HCT116 (cell line): ENCODE results near the gene DMAC1. TPM values are rescaled to one million over a fixed set of nuclear protein-coding genes. Genes with fewer than 3 reads are reported as not detected.
A peak's percentile ranks its signal among the peaks of the same experiment; 100 is the strongest.

Source experiments
- ATAC-seq: fragments of 200-7000 bp; cut with Tn5 transposase; 2 replicates; pipeline ENCODE4 v1.9.1; 2020; ENCODE audit warnings: mild to moderate bottlenecking, moderate library complexity
- BruUV-seq: library from RNA; stranded (reverse); fragments of 400-500 nt; replicated peaks from 2 replicates; lab custom pipeline; 2021; lab: Mats Ljungman, UMichigan
- CTCF ChIA-PET: fragments of 300-600 bp; sonication (Branson Sonifier 250); formaldehyde crosslinking; loops from one replicate; lab custom pipeline; 2021; ENCODE audit warnings: antibody characterized with exemption; lab: Charles Lee
- POLR2A ChIA-PET: fragments of 300-600, 350-600 bp; sonication (Branson Sonifier 250); formaldehyde crosslinking; loops from one replicate; lab custom pipeline; 2021; ENCODE audit warnings: antibody characterized with exemption; lab: Charles Lee
- RAD21 ChIA-PET, 2 experiments: fragments of 300-600 bp; sonication (Branson Sonifier 250); formaldehyde crosslinking; loops; one replicate each; lab custom pipeline; 2023; ENCODE audit warnings: low total read pairs in 2 of 2; ENCODE audit not compliant: uncharacterized antibody in 2 of 2, unreplicated experiment in 2 of 2, low non-redundant PET in 1 of 2; lab: Charles Lee
- DNase-seq: peaks from one replicate; pipeline ENCODE4 v3.0.0-alpha.2; 2010; ENCODE audit warnings: low read depth, low spot score
- H2AFZ ChIP-seq: fragments of 200-600 bp; shearing (Covaris generic), sonication (generic); 2 replicates; pipeline ENCODE4 v1.6.1; 2017; ENCODE audit warnings: low read depth, mixed run types, mixed read lengths, antibody characterized with exemption, low read length; ENCODE audit not compliant: poor library complexity, severe bottlenecking
- H3K27ac ChIP-seq: 2 replicates; pipeline ENCODE4 v1.5.1; 2012; ENCODE audit warnings: low read depth, low read length
- H3K27me3 ChIP-seq: fragments of 200-600 bp; sonication (generic); 2 replicates; pipeline ENCODE4 v1.6.1; 2016; ENCODE audit warnings: mixed run types, low read length, mixed read lengths; ENCODE audit not compliant: insufficient read depth
- H3K36me3 ChIP-seq, 2 experiments: fragments of 200-500 bp in 1 of 2; fragments of 200-600 bp in 1 of 2; sonication (Bioruptor generic) in 1 of 2; sonication (generic) in 1 of 2; 2 replicates each; pipeline versions ENCODE4 v1.5.1 to v1.6.1; 2014 to 2016; ENCODE audit warnings: low read length in 2 of 2, inconsistent platforms in 1 of 2, mixed read lengths in 1 of 2, mixed run types in 1 of 2; ENCODE audit not compliant: insufficient read depth in 2 of 2, control insufficient read depth in 1 of 2
- H3K4me1 ChIP-seq, 2 experiments: fragments of 200-600 bp in 1 of 2; sonication (generic) in 1 of 2; 2 replicates each; pipeline versions ENCODE4 v1.5.1 to v1.6.1; 2012 to 2017; ENCODE audit warnings: low read length in 2 of 2, inconsistent platforms in 1 of 2, mild to moderate bottlenecking in 1 of 2, mixed read lengths in 1 of 2, mixed run types in 1 of 2, moderate library complexity in 1 of 2; ENCODE audit not compliant: insufficient read depth in 2 of 2, control insufficient read depth in 1 of 2
- H3K4me2 ChIP-seq: fragments of 200-600 bp; sonication (generic); 2 replicates; pipeline ENCODE4 v1.6.1; 2017; ENCODE audit warnings: mixed run types, low read length, mixed read lengths
- H3K4me3 ChIP-seq, 2 experiments: fragments of 200-600 bp in 1 of 2; sonication (generic) in 1 of 2; replicated peaks in 1 of 2; 2 replicates each; pipeline ENCODE4 v1.5.1; 2011 to 2016; ENCODE audit warnings: low read length in 2 of 2, control low read depth in 1 of 2, low read depth in 1 of 2, mild to moderate bottlenecking in 1 of 2, mixed read lengths in 1 of 2, mixed run types in 1 of 2
- H3K79me2 ChIP-seq: fragments of 200-600 bp; sonication (generic); 2 replicates; pipeline ENCODE4 v1.6.1; 2017; ENCODE audit warnings: mild to moderate bottlenecking, mixed run types, low read length, moderate library complexity, mixed read lengths; ENCODE audit not compliant: insufficient read depth
- H3K9ac ChIP-seq: fragments of 200-600 bp; sonication (generic); 2 replicates; pipeline ENCODE4 v1.6.1; 2016; ENCODE audit warnings: low read length, mixed read lengths
- H3K9me2 ChIP-seq: fragments of 200-600 bp; sonication (generic), shearing (Covaris generic); 2 replicates; pipeline ENCODE4 v1.6.1; 2017; ENCODE audit warnings: mixed run types, mild to moderate bottlenecking, moderate library complexity; ENCODE audit not compliant: insufficient read depth
- H3K9me3 ChIP-seq, 2 experiments: fragments of 200-500 bp in 1 of 2; fragments of 200-600 bp in 1 of 2; sonication (Bioruptor generic) in 1 of 2; sonication (generic) in 1 of 2; 2 replicates each; pipeline ENCODE4 v1.6.1; 2014 to 2017; ENCODE audit warnings: low read length in 2 of 2, mixed read lengths in 2 of 2, inconsistent platforms in 1 of 2, low read depth in 1 of 2, mild to moderate bottlenecking in 1 of 2, mixed run types in 1 of 2, moderate library complexity in 1 of 2; ENCODE audit not compliant: control insufficient read depth in 1 of 2, insufficient read depth in 1 of 2
- H4K20me1 ChIP-seq: fragments of 200-600 bp; sonication (generic), shearing (Covaris generic); 2 replicates; pipeline ENCODE4 v1.6.1; 2017; ENCODE audit warnings: mixed run types, mild to moderate bottlenecking, moderate library complexity; ENCODE audit not compliant: insufficient read depth
- ATF3 ChIP-seq: IDR thresholded peaks from 2 replicates; pipeline ENCODE4 v1.6.1; 2012
- CBX3 ChIP-seq: IDR thresholded peaks from 2 replicates; pipeline ENCODE4 v1.6.1; 2012; ENCODE audit warnings: low read depth
- CEBPB ChIP-seq: IDR thresholded peaks from 2 replicates; pipeline ENCODE4 v1.6.1; 2012; ENCODE audit warnings: low read depth
- EGR1 ChIP-seq: IDR thresholded peaks from 2 replicates; pipeline ENCODE4 v1.6.1; 2012; ENCODE audit warnings: low read depth
- EZH2 ChIP-seq: fragments of 200-600 bp; sonication (generic); IDR thresholded peaks from 2 replicates; pipeline ENCODE4 v1.6.1; 2017; ENCODE audit warnings: antibody characterized with exemption, mixed run types
- EZH2phosphoT487 ChIP-seq: fragments of 200-600 bp; IDR thresholded peaks from 2 replicates; pipeline ENCODE4 v1.6.1; 2018; ENCODE audit warnings: antibody characterized with exemption, borderline replicate concordance
- JUND ChIP-seq: IDR thresholded peaks from 2 replicates; pipeline ENCODE4 v1.6.1; 2012
- POLR2A ChIP-seq: IDR thresholded peaks from 2 replicates; pipeline ENCODE4 v1.7.0; 2011; ENCODE audit warnings: borderline replicate concordance; ENCODE audit not compliant: insufficient read depth, insufficient read length; ENCODE audit errors: extremely low read depth
- POLR2AphosphoS5 ChIP-seq: IDR thresholded peaks from 2 replicates; pipeline ENCODE4 v1.6.1; 2011; ENCODE audit warnings: mild to moderate bottlenecking, low read depth, low read length, moderate library complexity
- RAD21 ChIP-seq: IDR thresholded peaks from 2 replicates; pipeline ENCODE4 v1.6.1; 2012; ENCODE audit warnings: low read depth, mild to moderate bottlenecking
- SIN3A ChIP-seq: IDR thresholded peaks from 2 replicates; pipeline ENCODE4 v1.6.1; 2012; ENCODE audit warnings: low read depth
- SP1 ChIP-seq: IDR thresholded peaks from 2 replicates; pipeline ENCODE4 v1.6.1; 2012; ENCODE audit warnings: low read depth
- SRF ChIP-seq: IDR thresholded peaks from 2 replicates; pipeline ENCODE4 v1.6.1; 2012; ENCODE audit warnings: low read depth
- YY1 ChIP-seq: IDR thresholded peaks from 2 replicates; pipeline ENCODE4 v1.6.1; 2011; ENCODE audit warnings: low read length, low read depth, moderate library complexity, mild to moderate bottlenecking; ENCODE audit not compliant: insufficient replicate concordance; ENCODE audit errors: extremely low read depth
- ZFX ChIP-seq: fragments of 450-650 bp; IDR thresholded peaks from 2 replicates; pipeline ENCODE4 v1.6.1; 2017
- ZNF274 ChIP-seq: fragments of 200-500 bp; sonication (Bioruptor generic); IDR thresholded peaks from 2 replicates; pipeline ENCODE4 v1.6.1; 2014; ENCODE audit warnings: mild to moderate bottlenecking, low read depth, low read length, inconsistent platforms
- intact Hi-C: fragments of 100-400 bp; cut with micrococcal nuclease; formaldehyde crosslinking; loops from 2 replicates; pipeline ENCODE4 v1.10.0; 2022
- total RNA-seq: library from RNA; stranded (reverse); gene quantifications from one replicate; pipeline ENCODE4 v1.2.1, GENCODE V29; 2021; ENCODE audit not compliant: unreplicated experiment
- TF ChIP-seq, protein P1 (sequence below), 3 experiments: fragments of 200-600 bp in 1 of 3; sonication (generic) in 1 of 3; IDR thresholded peaks in 2 of 3; conservative IDR thresholded peaks in 1 of 3; 2 replicates each; pipeline ENCODE4 v1.5.1; 2012 to 2017; ENCODE audit warnings: low read depth in 2 of 3, low read length in 2 of 3, antibody characterized with exemption in 1 of 3, borderline replicate concordance in 1 of 3, control low read depth in 1 of 3, mild to moderate bottlenecking in 1 of 3, mixed read lengths in 1 of 3, mixed run types in 1 of 3, moderate library complexity in 1 of 3; ENCODE audit not compliant: insufficient read depth in 1 of 3
- TF ChIP-seq, protein P2 (sequence below): IDR thresholded peaks from 2 replicates; pipeline ENCODE4 v1.6.1; 2012
- TF ChIP-seq, protein P3 (sequence below): IDR thresholded peaks from 2 replicates; pipeline ENCODE4 v1.6.1; 2011; ENCODE audit warnings: mild to moderate bottlenecking, low read length, moderate library complexity; ENCODE audit not compliant: insufficient replicate concordance; ENCODE audit errors: extremely low read depth

The DMAC1 gene
- total RNA-seq, 1 experiment from 2014 or later: 39.1 TPM

DNA sequence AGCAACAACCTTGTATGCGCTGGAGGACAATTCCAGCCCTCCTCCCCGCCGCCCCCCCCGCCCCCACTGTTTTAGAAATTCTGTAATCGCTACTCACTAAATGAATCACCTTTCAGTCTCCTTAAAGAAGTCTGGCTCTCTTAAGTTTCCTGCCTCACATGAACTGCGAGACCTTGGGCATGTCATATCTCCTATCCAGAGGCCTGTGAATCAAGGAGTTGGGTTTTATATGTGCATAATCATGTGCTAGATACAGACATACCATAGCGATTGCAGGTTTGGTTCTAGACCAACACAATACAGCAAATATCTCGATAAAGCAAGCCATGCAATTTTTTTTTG is 337 bp upstream of the DMAC1 start:
- peak overlapping the region; percentile 68 to 72 for H3K4me3 ChIP-seq
- ChIA-PET POLR2A (no interaction called here), RAD21 (no interaction called here), CTCF (no interaction called here)
- H3K9ac ChIP-seq: peak overlapping the region; percentile 80
- H3K9me2 ChIP-seq: no peaks in the 10 kb centered on the region
- intact Hi-C loops: no loop called here
- peaks cover 3 to 5% of the 10 kb centered on the region in 2 experiments; a peak in 2 of 4 replicates for H3K36me3 ChIP-seq
- H2AFZ ChIP-seq: peak overlapping the region; percentile 80
- no TSS peak for BruUV-seq
- peak overlapping the region; percentile 81 for H3K4me2 ChIP-seq
- peaks cover 15% of the 10 kb centered on the region for H3K79me2 ChIP-seq
- H3K4me1 ChIP-seq: peaks cover 4 to 10% of the 10 kb centered on the region in 2 experiments; a peak in 1 of 4 replicates
- DNase-seq (no peak), ATAC-seq (peak; percentile 48)
- H3K27ac ChIP-seq: peak overlapping the region; percentile 88; the same call in 1 of the 2 replicates
- TF ChIP-seq ATF3 (no peak), JUND (no peak), ZFX (no peak), EZH2phosphoT487 (no peak), ZNF274 (no peak), RAD21 (no peak), CBX3 (no peak), SP1 (no peak), SIN3A (no peak), YY1 (no peak), SRF (no peak), EZH2 (no peak), EGR1 (no peak), CEBPB (no peak), POLR2AphosphoS5 (no peak), POLR2A (no peak)
- TF ChIP-seq, protein P1, sequence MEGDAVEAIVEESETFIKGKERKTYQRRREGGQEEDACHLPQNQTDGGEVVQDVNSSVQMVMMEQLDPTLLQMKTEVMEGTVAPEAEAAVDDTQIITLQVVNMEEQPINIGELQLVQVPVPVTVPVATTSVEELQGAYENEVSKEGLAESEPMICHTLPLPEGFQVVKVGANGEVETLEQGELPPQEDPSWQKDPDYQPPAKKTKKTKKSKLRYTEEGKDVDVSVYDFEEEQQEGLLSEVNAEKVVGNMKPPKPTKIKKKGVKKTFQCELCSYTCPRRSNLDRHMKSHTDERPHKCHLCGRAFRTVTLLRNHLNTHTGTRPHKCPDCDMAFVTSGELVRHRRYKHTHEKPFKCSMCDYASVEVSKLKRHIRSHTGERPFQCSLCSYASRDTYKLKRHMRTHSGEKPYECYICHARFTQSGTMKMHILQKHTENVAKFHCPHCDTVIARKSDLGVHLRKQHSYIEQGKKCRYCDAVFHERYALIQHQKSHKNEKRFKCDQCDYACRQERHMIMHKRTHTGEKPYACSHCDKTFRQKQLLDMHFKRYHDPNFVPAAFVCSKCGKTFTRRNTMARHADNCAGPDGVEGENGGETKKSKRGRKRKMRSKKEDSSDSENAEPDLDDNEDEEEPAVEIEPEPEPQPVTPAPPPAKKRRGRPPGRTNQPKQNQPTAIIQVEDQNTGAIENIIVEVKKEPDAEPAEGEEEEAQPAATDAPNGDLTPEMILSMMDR (IDR thresholded peaks at IDR 0.05 in 2 of 3, conservative IDR thresholded peaks at IDR 0.05 in 1 of 3; ENCODE audit: borderline replicate concordance in 1 of 3, insufficient read depth in 1 of 3, low read depth in 2 of 3, low read length in 2 of 3): no peak
- TF ChIP-seq, protein P2, sequence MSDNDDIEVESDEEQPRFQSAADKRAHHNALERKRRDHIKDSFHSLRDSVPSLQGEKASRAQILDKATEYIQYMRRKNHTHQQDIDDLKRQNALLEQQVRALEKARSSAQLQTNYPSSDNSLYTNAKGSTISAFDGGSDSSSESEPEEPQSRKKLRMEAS: no peak
- TF ChIP-seq, protein P3, sequence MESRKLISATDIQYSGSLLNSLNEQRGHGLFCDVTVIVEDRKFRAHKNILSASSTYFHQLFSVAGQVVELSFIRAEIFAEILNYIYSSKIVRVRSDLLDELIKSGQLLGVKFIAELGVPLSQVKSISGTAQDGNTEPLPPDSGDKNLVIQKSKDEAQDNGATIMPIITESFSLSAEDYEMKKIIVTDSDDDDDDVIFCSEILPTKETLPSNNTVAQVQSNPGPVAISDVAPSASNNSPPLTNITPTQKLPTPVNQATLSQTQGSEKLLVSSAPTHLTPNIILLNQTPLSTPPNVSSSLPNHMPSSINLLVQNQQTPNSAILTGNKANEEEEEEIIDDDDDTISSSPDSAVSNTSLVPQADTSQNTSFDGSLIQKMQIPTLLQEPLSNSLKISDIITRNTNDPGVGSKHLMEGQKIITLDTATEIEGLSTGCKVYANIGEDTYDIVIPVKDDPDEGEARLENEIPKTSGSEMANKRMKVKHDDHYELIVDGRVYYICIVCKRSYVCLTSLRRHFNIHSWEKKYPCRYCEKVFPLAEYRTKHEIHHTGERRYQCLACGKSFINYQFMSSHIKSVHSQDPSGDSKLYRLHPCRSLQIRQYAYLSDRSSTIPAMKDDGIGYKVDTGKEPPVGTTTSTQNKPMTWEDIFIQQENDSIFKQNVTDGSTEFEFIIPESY: no peak
- H3K27me3 ChIP-seq: no peaks in the 10 kb centered on the region
- H3K9me3 ChIP-seq: no peaks in the 10 kb centered on the region
- no peaks in the 10 kb centered on the region for H4K20me1 ChIP-seq
